SU-DHL-6 (cell line): ENCODE results near the gene CDH13.

ENCODE experiments used
- H2AFZ ChIP-seq: fragments of 200-600 bp; sonication (generic); 2 replicates; pipeline ENCODE4 v1.6.1; 2014; ENCODE audit warnings: low read depth, mild to moderate bottlenecking, moderate library complexity, mixed read lengths, antibody characterized with exemption, low read length; ENCODE audit not compliant: severe bottlenecking
- H3F3A ChIP-seq: fragments of 200-600 bp; shearing (Covaris generic); 2 replicates; pipeline ENCODE4 v1.6.0; 2016; ENCODE audit warnings: antibody characterized with exemption, mild to moderate bottlenecking; ENCODE audit not compliant: insufficient read depth
- H3K27ac ChIP-seq: fragments of 200-600 bp; sonication (generic); 2 replicates; pipeline ENCODE4 v1.5.1; 2016; ENCODE audit warnings: low read depth, mild to moderate bottlenecking, low read length, moderate library complexity, mixed read lengths
- H3K27me3 ChIP-seq: fragments of 200-600 bp; sonication (generic), shearing (Covaris generic); 2 replicates; pipeline ENCODE4 v1.6.0; 2014; ENCODE audit warnings: mild to moderate bottlenecking, low read length
- H3K36me3 ChIP-seq: fragments of 200-600 bp; sonication (generic); 2 replicates; pipeline ENCODE4 v1.6.1; 2014; ENCODE audit warnings: mild to moderate bottlenecking, low read length, mixed read lengths
- H3K4me2 ChIP-seq: fragments of 300-600, 200-600 bp; shearing (Covaris generic), sonication (generic); 2 replicates; pipeline ENCODE4 v1.6.0; 2014; ENCODE audit warnings: low read length, low read depth, mild to moderate bottlenecking; ENCODE audit not compliant: poor library complexity, severe bottlenecking
- H3K4me3 ChIP-seq: fragments of 200-600 bp; sonication (generic); 2 replicates; pipeline ENCODE4 v1.5.1; 2014; ENCODE audit warnings: antibody characterized with exemption, low read length, mild to moderate bottlenecking, mixed read lengths; ENCODE audit not compliant: insufficient read depth, poor library complexity, severe bottlenecking
- H3K79me2 ChIP-seq: fragments of 200-600 bp; sonication (generic); 2 replicates; pipeline ENCODE4 v1.6.1; 2014; ENCODE audit warnings: mild to moderate bottlenecking, low read length, moderate library complexity; ENCODE audit not compliant: insufficient read depth
- H3K9ac ChIP-seq: fragments of 200-600 bp; sonication (generic); 2 replicates; pipeline ENCODE4 v1.7.0; 2014; ENCODE audit warnings: mild to moderate bottlenecking, low read length
- H3K9me2 ChIP-seq: fragments of 200-600 bp; sonication (generic); replicated peaks from 2 replicates; pipeline ENCODE4 v1.6.1; 2014; ENCODE audit warnings: low read length; ENCODE audit not compliant: insufficient read depth
- H3K9me3 ChIP-seq: fragments of 200-600 bp; sonication (generic); 2 replicates; pipeline ENCODE4 v1.6.1; 2014; ENCODE audit warnings: low read length, mixed read lengths; ENCODE audit not compliant: insufficient read depth
- H4K20me1 ChIP-seq: fragments of 200-600 bp; sonication (generic); 2 replicates; pipeline ENCODE4 v1.6.1; 2014; ENCODE audit warnings: low read depth, mild to moderate bottlenecking, antibody characterized with exemption, low read length, moderate library complexity, mixed read lengths
- EZH2phosphoT487 ChIP-seq: fragments of 200-600 bp; sonication (generic), shearing (Covaris generic); conservative IDR thresholded peaks from 2 replicates; pipeline ENCODE4 v1.6.1; 2018; ENCODE audit warnings: mild to moderate bottlenecking, antibody characterized with exemption, low read length, moderate library complexity, mixed read lengths
- TF ChIP-seq, protein P1 (sequence below): fragments of 200-600 bp; sonication (generic); IDR thresholded peaks from one replicate; pipeline ENCODE4 v1.5.1; 2017; ENCODE audit warnings: antibody characterized with exemption, mild to moderate bottlenecking, low read length, moderate library complexity; ENCODE audit not compliant: insufficient read depth, poor library complexity, severe bottlenecking

Gene CDH13

DNA sequence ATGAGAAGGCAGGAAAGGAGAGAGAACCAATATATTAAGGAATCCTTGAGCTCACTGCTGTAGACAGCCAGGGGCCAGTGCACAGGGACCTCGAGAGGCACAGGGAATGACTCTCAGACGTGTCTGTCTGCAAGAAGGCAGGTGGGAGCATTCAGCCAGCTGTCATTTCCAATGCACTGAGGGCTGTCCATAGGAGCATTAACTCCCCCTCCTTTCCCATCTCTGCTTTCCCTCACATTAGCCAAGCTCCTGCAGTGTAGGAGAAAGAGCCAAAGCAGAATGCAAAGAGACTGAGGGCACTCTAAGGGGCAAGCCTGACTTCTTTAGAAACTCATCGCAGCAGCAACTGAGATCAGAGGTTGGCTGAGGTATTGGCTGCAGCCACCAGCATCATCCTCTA, 218.3 kb downstream of the CDH13 start:
- Histone ChIP-seq H3K9me3 (no peaks in the 10 kb centered on the region), H3K79me2 (no peaks in the 10 kb centered on the region), H3K4me2 (no peak overlapping the region), H3K27me3 (no peaks in the 10 kb centered on the region), H2AFZ (no peak overlapping the region), H3K4me3 (no peak overlapping the region), H3K36me3 (no peaks in the 10 kb centered on the region), H3K27ac (no peak overlapping the region), H3K9ac (no peak overlapping the region), H3F3A (no peaks in the 10 kb centered on the region), H3K9me2 (no peaks in the 10 kb centered on the region; the same call in 1 of the 2 replicates), H4K20me1 (no peaks in the 10 kb centered on the region)
- TF ChIP-seq, protein P1, sequence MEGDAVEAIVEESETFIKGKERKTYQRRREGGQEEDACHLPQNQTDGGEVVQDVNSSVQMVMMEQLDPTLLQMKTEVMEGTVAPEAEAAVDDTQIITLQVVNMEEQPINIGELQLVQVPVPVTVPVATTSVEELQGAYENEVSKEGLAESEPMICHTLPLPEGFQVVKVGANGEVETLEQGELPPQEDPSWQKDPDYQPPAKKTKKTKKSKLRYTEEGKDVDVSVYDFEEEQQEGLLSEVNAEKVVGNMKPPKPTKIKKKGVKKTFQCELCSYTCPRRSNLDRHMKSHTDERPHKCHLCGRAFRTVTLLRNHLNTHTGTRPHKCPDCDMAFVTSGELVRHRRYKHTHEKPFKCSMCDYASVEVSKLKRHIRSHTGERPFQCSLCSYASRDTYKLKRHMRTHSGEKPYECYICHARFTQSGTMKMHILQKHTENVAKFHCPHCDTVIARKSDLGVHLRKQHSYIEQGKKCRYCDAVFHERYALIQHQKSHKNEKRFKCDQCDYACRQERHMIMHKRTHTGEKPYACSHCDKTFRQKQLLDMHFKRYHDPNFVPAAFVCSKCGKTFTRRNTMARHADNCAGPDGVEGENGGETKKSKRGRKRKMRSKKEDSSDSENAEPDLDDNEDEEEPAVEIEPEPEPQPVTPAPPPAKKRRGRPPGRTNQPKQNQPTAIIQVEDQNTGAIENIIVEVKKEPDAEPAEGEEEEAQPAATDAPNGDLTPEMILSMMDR: no peak
- TF ChIP-seq EZH2phosphoT487: no peak

DNA sequence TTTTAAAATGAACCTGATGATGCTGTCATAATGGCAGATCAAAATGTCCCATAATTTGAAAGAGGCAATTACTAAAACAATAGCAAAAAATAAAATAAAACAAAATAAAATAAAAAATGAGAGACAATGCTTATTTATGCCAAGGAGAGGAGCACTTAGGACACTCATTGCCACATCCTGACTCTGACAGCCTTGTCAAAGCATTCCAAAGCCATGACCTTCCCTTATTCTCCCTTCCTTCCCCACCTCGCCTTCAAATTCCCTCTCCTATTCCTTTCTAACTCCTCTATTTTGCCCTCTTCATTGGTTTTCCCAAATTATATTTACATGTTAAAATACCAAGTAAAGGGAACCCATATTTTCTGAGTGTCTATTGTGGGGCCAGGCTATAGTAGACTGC, 220.0 kb downstream of the CDH13 start:
- H3K79me2 ChIP-seq: no peaks in the 10 kb centered on the region
- no peaks in the 10 kb centered on the region; the same call in 1 of the 2 replicates for H3K9me2 ChIP-seq
- H4K20me1 ChIP-seq: no peaks in the 10 kb centered on the region
- no peaks in the 10 kb centered on the region for H3K27me3 ChIP-seq
- TF ChIP-seq, protein P1: no peak
- TF ChIP-seq EZH2phosphoT487: no peak
- H3K4me2 ChIP-seq: no peak overlapping the region
- H3K9me3 ChIP-seq: no peaks in the 10 kb centered on the region
- no peak overlapping the region for H3K27ac ChIP-seq
- no peak overlapping the region for H2AFZ ChIP-seq
- H3F3A ChIP-seq: no peaks in the 10 kb centered on the region
- no peak overlapping the region for H3K9ac ChIP-seq
- H3K4me3 ChIP-seq: no peak overlapping the region
- H3K36me3 ChIP-seq: no peaks in the 10 kb centered on the region

DNA sequence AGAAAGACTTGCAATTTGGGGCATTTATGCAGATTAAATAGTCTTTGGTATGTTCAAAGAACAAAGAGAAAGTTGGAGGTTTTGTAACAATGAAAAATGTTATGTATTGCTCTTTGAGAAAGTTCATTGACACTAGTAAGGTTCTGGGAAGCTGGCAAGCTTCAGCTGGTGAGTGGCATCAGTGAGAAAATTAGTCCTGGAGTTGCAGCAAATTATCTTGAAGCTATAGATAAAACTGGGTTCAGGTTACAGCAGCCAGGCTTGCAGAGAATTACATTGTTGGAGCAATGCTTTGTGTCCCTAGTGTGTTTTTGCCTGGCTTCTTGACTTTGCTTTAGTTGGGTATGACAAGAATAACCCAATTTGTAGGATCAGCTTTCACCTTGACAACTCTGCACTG, 221.2 kb downstream of the CDH13 start:
- no peaks in the 10 kb centered on the region for H3K9me3 ChIP-seq
- H3K4me3 ChIP-seq: no peak overlapping the region
- H3F3A ChIP-seq: no peaks in the 10 kb centered on the region
- no peak overlapping the region for H3K9ac ChIP-seq
- no peak overlapping the region for H2AFZ ChIP-seq
- H3K27me3 ChIP-seq: no peaks in the 10 kb centered on the region
- no peaks in the 10 kb centered on the region; the same call in 1 of the 2 replicates for H3K9me2 ChIP-seq
- no peak for TF ChIP-seq EZH2phosphoT487
- TF ChIP-seq, protein P1: no peak
- no peaks in the 10 kb centered on the region for H4K20me1 ChIP-seq
- H3K27ac ChIP-seq: no peak overlapping the region
- H3K36me3 ChIP-seq: no peaks in the 10 kb centered on the region
- H3K4me2 ChIP-seq: no peak overlapping the region
- H3K79me2 ChIP-seq: no peaks in the 10 kb centered on the region
